ENCODE measurements around the gene SCYL3. TPM values are rescaled to one million over a fixed set of nuclear protein-coding genes. Genes with fewer than 3 reads are reported as not detected.

Gene SCYL3
- total RNA-seq, 2 experiments from 2014 or later = 3.5 to 3.6 TPM

DNA sequence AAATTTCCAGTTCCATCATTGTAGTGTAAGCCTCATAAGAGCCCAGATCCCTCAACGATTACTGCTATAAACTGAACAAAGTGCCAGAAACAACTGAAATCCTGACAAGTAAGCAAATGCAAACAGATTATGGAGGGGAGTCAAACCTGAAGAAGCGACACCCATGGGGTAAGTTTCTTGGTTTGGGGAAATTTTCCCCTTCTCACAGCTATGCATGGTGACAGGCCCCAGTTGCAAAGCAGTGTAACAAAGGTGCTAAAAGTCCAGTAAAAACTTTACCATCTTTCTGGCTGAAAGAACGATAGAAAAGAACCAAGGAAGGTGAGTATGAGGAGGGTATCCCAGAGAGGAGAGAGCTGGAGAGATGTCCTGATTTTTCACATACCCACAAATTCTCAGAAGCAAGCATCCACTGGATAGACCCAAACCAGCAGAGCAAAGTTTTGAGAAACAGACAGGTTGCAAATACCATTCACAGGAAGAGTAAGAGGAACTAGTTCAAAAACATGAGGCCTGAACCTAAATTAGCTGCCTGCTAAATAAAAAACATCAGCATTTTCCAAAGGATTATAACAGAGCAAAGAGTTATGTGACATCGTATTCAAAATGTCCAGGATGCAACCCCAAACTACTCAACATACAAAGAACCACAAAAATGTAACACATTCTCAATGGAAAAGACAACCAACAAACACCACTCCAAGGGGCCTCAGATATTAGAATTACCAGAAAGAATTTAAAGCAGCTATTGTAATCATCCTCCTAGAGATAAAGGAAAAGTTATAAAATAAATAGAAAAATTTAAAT lies 14.5 kb downstream of the SCYL3 start:
- no peak overlapping the region for H3K4me3 ChIP-seq (ENCODE audit: low read length)
- H3K9me3 ChIP-seq (ENCODE audit: control insufficient read depth in 1 of 2, insufficient read depth in 1 of 2, low read length in 2 of 2) = no peaks in the 10 kb centered on the region
- ATAC-seq (ENCODE audit: poor library complexity) (no peak), DNase-seq (no peak)
- peaks cover 35% of the 10 kb centered on the region for H3K4me1 Mint-ChIP-seq (ENCODE audit: low read depth)
- H3K27me3 Mint-ChIP-seq = no peaks in the 10 kb centered on the region
- H3K36me3 ChIP-seq (ENCODE audit: insufficient read depth, low read length) = peaks cover 52% of the 10 kb centered on the region
- H3K36me3 Mint-ChIP-seq (ENCODE audit: low read depth) = peaks cover 80% of the 10 kb centered on the region
- ChIA-PET CTCF (no interaction called here), POLR2A (no interaction called here)
- peak overlapping the region; percentile 4 for H3K27ac Mint-ChIP-seq
- no peak overlapping the region for H3K27ac ChIP-seq (ENCODE audit: low read depth in 1 of 2, low read length in 2 of 2)
- TF ChIP-seq, protein P1, sequence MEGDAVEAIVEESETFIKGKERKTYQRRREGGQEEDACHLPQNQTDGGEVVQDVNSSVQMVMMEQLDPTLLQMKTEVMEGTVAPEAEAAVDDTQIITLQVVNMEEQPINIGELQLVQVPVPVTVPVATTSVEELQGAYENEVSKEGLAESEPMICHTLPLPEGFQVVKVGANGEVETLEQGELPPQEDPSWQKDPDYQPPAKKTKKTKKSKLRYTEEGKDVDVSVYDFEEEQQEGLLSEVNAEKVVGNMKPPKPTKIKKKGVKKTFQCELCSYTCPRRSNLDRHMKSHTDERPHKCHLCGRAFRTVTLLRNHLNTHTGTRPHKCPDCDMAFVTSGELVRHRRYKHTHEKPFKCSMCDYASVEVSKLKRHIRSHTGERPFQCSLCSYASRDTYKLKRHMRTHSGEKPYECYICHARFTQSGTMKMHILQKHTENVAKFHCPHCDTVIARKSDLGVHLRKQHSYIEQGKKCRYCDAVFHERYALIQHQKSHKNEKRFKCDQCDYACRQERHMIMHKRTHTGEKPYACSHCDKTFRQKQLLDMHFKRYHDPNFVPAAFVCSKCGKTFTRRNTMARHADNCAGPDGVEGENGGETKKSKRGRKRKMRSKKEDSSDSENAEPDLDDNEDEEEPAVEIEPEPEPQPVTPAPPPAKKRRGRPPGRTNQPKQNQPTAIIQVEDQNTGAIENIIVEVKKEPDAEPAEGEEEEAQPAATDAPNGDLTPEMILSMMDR (IDR thresholded peaks at IDR 0.05) = no peak
- intact Hi-C loops (cut with DNase I, micrococcal nuclease) = loop anchor here in 1 of 2 experiments (5.0 kb wide), 1 partner anchor 48 kb away; no protein-coding TSS in a partner anchor
- H3K27me3 ChIP-seq (ENCODE audit: control insufficient read depth in 1 of 2, insufficient read depth in 2 of 2, low read length in 2 of 2) = no peaks in the 10 kb centered on the region
- no peak overlapping the region for H3K4me3 Mint-ChIP-seq
- no peaks in the 10 kb centered on the region for H3K4me1 ChIP-seq (ENCODE audit: insufficient read depth, low read length)
- H3K9me3 Mint-ChIP-seq = no peaks in the 10 kb centered on the region

DNA sequence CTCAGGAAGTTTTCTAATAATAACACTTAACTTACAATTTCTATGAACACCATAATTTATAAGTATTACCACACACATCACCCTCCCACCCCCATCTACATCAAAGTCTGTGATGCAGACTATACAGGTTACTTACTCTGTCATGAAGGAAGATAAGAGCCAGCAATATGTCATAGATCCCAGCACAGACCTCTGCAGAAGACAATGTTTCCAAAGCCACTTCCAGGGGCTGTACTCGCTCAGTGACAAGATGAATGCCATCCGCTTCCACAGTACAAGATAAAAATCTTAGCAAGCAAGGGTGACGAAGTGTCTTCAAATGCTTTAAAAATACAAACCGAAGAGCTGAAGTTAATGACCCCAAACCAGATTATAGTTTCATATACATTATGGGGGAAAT lies 15.2 kb downstream of the SCYL3 start:
- intact Hi-C loops (cut with DNase I, micrococcal nuclease) = loop anchor here in 1 of 2 experiments (5.0 kb wide), 1 partner anchor 49 kb away; no protein-coding TSS in a partner anchor
- no peak overlapping the region for H3K4me3 Mint-ChIP-seq
- H3K9me3 Mint-ChIP-seq = no peaks in the 10 kb centered on the region
- TF ChIP-seq, protein P1 (IDR thresholded peaks at IDR 0.05) = no peak
- ATAC-seq (ENCODE audit: poor library complexity) (no peak), DNase-seq (no peak)
- H3K27me3 Mint-ChIP-seq = no peaks in the 10 kb centered on the region
- POLR2A ChIA-PET = no interaction called here
- CTCF ChIA-PET = no interaction called here
- H3K36me3 Mint-ChIP-seq (ENCODE audit: low read depth) = peaks cover 87% of the 10 kb centered on the region
- Histone ChIP-seq H3K4me3 (ENCODE audit: low read length) (no peak overlapping the region), H3K27ac (ENCODE audit: low read depth in 1 of 2, low read length in 2 of 2) (no peak overlapping the region), H3K4me1 (ENCODE audit: insufficient read depth, low read length) (no peaks in the 10 kb centered on the region), H3K9me3 (ENCODE audit: control insufficient read depth in 1 of 2, insufficient read depth in 1 of 2, low read length in 2 of 2) (no peaks in the 10 kb centered on the region), H3K36me3 (ENCODE audit: insufficient read depth, low read length) (peaks cover 60% of the 10 kb centered on the region), H3K27me3 (ENCODE audit: control insufficient read depth in 1 of 2, insufficient read depth in 2 of 2, low read length in 2 of 2) (no peaks in the 10 kb centered on the region)
- peaks cover 42% of the 10 kb centered on the region for H3K4me1 Mint-ChIP-seq (ENCODE audit: low read depth)
- H3K27ac Mint-ChIP-seq = peak overlapping the region; percentile 4

DNA sequence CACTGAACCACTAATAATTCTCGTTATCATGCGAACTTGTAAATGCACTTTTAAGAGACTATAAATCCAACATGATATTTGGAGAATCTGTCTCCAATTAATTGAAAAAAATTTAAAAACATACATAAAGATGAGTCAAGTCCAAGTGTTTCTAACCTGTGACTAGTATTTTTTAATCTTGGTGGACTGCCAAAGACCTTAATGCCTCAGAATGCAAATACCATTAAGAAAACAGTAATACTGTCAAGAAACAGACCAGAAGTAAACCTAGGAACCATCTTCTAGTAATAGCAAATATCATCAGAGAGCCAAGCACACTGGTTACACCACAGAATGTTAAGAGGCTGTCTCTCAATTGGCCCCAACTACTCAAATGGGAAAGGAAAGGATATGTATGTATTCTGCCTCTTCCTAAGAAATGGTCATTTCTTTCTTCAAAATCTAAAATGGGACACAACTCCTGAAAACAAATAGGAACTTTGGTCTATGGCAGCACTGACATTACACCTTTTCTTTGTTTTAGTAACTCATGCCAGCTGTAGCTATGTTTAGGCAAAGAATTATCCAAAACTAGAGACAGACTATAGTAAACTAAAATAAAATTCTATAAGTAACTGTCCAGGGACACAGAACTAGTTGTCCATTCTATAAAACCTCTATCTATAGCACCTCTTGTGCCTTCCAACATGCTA lies 15.8 kb downstream of the SCYL3 start:
- intact Hi-C loops (cut with DNase I, micrococcal nuclease) = loop anchor here in 1 of 2 experiments (5.0 kb wide), 1 partner anchor 49 kb away; no protein-coding TSS in a partner anchor
- peaks cover 62% of the 10 kb centered on the region for H3K36me3 ChIP-seq (ENCODE audit: insufficient read depth, low read length)

More for the DNA sequence above, 15.8 kb downstream of the SCYL3 start:
- H3K27ac ChIP-seq (ENCODE audit: low read depth in 1 of 2, low read length in 2 of 2) = no peak overlapping the region
- no peak overlapping the region for H3K27ac Mint-ChIP-seq
- ATAC-seq (ENCODE audit: poor library complexity) (no peak), DNase-seq (no peak)
- no peaks in the 10 kb centered on the region for H3K4me1 ChIP-seq (ENCODE audit: insufficient read depth, low read length)
- no peaks in the 10 kb centered on the region for H3K9me3 ChIP-seq (ENCODE audit: control insufficient read depth in 1 of 2, insufficient read depth in 1 of 2, low read length in 2 of 2)
- CTCF ChIA-PET = no interaction called here
- H3K4me1 Mint-ChIP-seq (ENCODE audit: low read depth) = peaks cover 44% of the 10 kb centered on the region
- H3K4me3 ChIP-seq (ENCODE audit: low read length) = no peak overlapping the region
- H3K27me3 ChIP-seq (ENCODE audit: control insufficient read depth in 1 of 2, insufficient read depth in 2 of 2, low read length in 2 of 2) = no peaks in the 10 kb centered on the region
- H3K4me3 Mint-ChIP-seq = no peak overlapping the region
- TF ChIP-seq, protein P1 (IDR thresholded peaks at IDR 0.05) = no peak
- POLR2A ChIA-PET = no interaction called here
- peaks cover 87% of the 10 kb centered on the region for H3K36me3 Mint-ChIP-seq (ENCODE audit: low read depth)
- H3K9me3 Mint-ChIP-seq = no peaks in the 10 kb centered on the region
- no peaks in the 10 kb centered on the region for H3K27me3 Mint-ChIP-seq
